HFFc6 (cell line): ENCODE data around the gene HSF4. TPM values are rescaled to one million over a fixed set of nuclear protein-coding genes. Genes with fewer than 3 reads are reported as not detected.

Source experiments
- DNase-seq: peaks from one replicate; pipeline ENCODE4 v3.0.0-alpha.2; 2018
- H3K27ac Mint-ChIP-seq: 2 replicates; pipeline ENCODE4 v1.8.0; 2020; ENCODE audit warnings: mild to moderate bottlenecking, mixed read lengths
- H3K27me3 Mint-ChIP-seq: 2 replicates; pipeline ENCODE4 v1.8.0; 2021; ENCODE audit warnings: mild to moderate bottlenecking, moderate library complexity, mixed read lengths; ENCODE audit not compliant: insufficient read depth
- H3K36me3 Mint-ChIP-seq: 2 replicates; pipeline ENCODE4 v1.8.0; 2021; ENCODE audit warnings: low read depth, mixed read lengths
- H3K4me1 Mint-ChIP-seq: 2 replicates; pipeline ENCODE4 v1.8.0; 2020; ENCODE audit warnings: low read depth, mixed read lengths
- H3K4me3 Mint-ChIP-seq: 2 replicates; pipeline ENCODE4 v1.8.0; 2020; ENCODE audit warnings: mild to moderate bottlenecking, moderate library complexity, mixed read lengths
- H3K9me3 Mint-ChIP-seq: 2 replicates; pipeline ENCODE4 v1.8.0; 2020; ENCODE audit warnings: mild to moderate bottlenecking, mixed read lengths
- total RNA-seq, 6 experiments: library from RNA; stranded (reverse); fragmentation: NEBNext Ultra II Directional; extraction: Animal tissue kit (Norgen Biotek cat#: 25700); gene quantifications; 2 replicates in 1 of 6; 3 replicates in 5 of 6; pipeline ENCODE4 v1.2.3, GENCODE V29; 2021
- TF ChIP-seq, protein P1 (sequence below): fragments of 200-600 bp; sonication (generic); IDR thresholded peaks from 2 replicates; pipeline ENCODE4 v1.5.0; 2021; ENCODE audit warnings: antibody characterized with exemption, mild to moderate bottlenecking

HSF4 gene
- total RNA-seq, 6 experiments from 2014 or later: 3.3 to 5.5 (median 4.6) TPM

DNA sequence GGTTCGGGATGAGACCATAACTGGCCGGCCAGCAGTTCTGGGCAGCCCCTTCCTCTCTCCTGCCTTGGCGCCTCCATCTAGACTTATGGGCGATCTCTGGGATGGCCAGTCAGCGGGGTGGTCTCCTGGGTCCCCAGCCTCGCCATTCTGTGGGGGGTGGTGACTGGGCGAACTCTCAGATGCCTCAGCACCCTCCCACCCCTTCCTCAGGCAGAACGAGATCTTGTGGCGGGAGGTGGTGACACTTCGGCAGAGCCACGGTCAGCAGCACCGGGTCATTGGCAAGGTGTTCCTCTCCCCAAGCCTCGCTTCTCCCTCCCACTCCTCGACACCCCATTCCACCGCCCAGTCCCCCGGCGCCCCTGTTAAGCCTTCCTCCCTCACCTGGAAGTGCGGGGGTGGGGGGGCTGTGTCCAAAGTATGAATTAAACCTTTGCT is 1.6 kb downstream of the HSF4 start:
- no peaks in the 10 kb centered on the region for H3K36me3 Mint-ChIP-seq
- peaks cover 10% of the 10 kb centered on the region; the same call in 1 of the 2 replicates for H3K27me3 Mint-ChIP-seq
- DNase-seq: no peak
- no peak overlapping the region for H3K27ac Mint-ChIP-seq
- no peaks in the 10 kb centered on the region for H3K9me3 Mint-ChIP-seq
- no peak overlapping the region for H3K4me3 Mint-ChIP-seq
- TF ChIP-seq, protein P1, sequence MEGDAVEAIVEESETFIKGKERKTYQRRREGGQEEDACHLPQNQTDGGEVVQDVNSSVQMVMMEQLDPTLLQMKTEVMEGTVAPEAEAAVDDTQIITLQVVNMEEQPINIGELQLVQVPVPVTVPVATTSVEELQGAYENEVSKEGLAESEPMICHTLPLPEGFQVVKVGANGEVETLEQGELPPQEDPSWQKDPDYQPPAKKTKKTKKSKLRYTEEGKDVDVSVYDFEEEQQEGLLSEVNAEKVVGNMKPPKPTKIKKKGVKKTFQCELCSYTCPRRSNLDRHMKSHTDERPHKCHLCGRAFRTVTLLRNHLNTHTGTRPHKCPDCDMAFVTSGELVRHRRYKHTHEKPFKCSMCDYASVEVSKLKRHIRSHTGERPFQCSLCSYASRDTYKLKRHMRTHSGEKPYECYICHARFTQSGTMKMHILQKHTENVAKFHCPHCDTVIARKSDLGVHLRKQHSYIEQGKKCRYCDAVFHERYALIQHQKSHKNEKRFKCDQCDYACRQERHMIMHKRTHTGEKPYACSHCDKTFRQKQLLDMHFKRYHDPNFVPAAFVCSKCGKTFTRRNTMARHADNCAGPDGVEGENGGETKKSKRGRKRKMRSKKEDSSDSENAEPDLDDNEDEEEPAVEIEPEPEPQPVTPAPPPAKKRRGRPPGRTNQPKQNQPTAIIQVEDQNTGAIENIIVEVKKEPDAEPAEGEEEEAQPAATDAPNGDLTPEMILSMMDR: no peak
- peaks cover 17% of the 10 kb centered on the region for H3K4me1 Mint-ChIP-seq

DNA sequence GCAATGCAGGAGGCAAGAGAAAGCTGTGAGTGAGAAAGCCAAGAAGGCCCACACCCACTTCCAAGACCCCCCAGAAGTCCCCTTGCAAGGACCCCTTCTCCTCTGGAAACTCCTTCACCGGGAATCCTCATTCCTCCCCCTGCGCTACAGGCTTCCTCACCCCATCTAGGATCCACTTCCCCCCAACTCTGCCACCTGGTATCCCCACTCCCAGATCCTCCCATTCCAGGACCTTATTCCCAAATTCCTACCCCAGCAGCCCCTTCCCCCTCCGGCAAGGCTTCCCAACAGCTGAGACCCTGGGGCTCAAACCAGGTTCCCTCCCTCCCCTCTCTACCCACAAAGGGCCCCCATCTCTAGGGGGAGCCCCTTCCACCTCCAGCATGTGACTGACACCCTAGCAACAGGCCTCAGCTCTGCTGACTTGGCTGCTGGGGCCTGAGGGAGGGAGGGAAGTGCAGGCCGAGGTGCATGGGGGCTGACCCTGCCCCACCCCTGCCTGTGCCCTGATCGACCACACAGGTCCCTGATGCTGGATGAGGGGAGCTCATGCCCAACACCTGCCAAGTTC is 2.1 kb downstream of the HSF4 start:
- Mint-ChIP-seq H3K36me3 (no peaks in the 10 kb centered on the region), H3K4me3 (no peak overlapping the region), H3K27ac (no peak overlapping the region), H3K9me3 (no peaks in the 10 kb centered on the region), H3K27me3 (0 out of 2 replicates have a peak, but pooled peaks cover 10% of the 10 kb centered on the region), H3K4me1 (peaks cover 20% of the 10 kb centered on the region)
- TF ChIP-seq, protein P1: no peak
- DNase-seq: no peak

- Mint-ChIP-seq H3K9me3 (no peaks in the 10 kb centered on the region), H3K4me3 (no peak overlapping the region), H3K4me1 (peaks cover 20% of the 10 kb centered on the region), H3K27me3 (0 out of 2 replicates have a peak, but pooled peaks cover 10% of the 10 kb centered on the region), H3K36me3 (no peaks in the 10 kb centered on the region), H3K27ac (no peak overlapping the region)
- TF ChIP-seq, protein P1: no peak
- DNase-seq: no peak
Observed at GRCh38 chr16:67167588-67167987, 3.0 kb downstream of the HSF4 start.

- H3K27me3 Mint-ChIP-seq: 0 out of 2 replicates have a peak, but pooled peaks cover 9% of the 10 kb centered on the region
- H3K4me3 Mint-ChIP-seq: no peak overlapping the region
- no peak overlapping the region for H3K27ac Mint-ChIP-seq
- TF ChIP-seq, protein P1: no peak
- no peaks in the 10 kb centered on the region for H3K9me3 Mint-ChIP-seq
- no peak for DNase-seq
- peaks cover 32% of the 10 kb centered on the region for H3K4me1 Mint-ChIP-seq
- no peaks in the 10 kb centered on the region for H3K36me3 Mint-ChIP-seq
Observed at GRCh38 chr16:67169011-67169451, 4.5 kb downstream of the HSF4 start.

- no peak for DNase-seq
Observed at GRCh38 chr16:67169642-67170167, 5.2 kb downstream of the HSF4 start.

More at GRCh38 chr16:67169642-67170167, 5.2 kb downstream of the HSF4 start:
- TF ChIP-seq, protein P1: peak; percentile 83
- H3K4me1 Mint-ChIP-seq: peaks cover 33% of the 10 kb centered on the region
- peak overlapping the region; percentile 92 for H3K4me3 Mint-ChIP-seq
- 0 out of 2 replicates have a peak, but pooled peaks cover 8% of the 10 kb centered on the region for H3K27me3 Mint-ChIP-seq
- no peaks in the 10 kb centered on the region for H3K36me3 Mint-ChIP-seq
- no peaks in the 10 kb centered on the region for H3K9me3 Mint-ChIP-seq
- H3K27ac Mint-ChIP-seq: peak overlapping the region; percentile 89
